ENCODE measurements around the gene CPT1A. TPM values are rescaled to one million over a fixed set of nuclear protein-coding genes. Genes with fewer than 3 reads are reported as not detected.

The CPT1A gene
- total RNA-seq, 4 donors from 2014 or later, result 80.6 to 372 (median 118) TPM

GRCh38 chr11:68839911-68840641, 1.6 kb downstream of the CPT1A start:
- H3K9me3 ChIP-seq, result no peaks in the 10 kb centered on the region
- H3K4me1 ChIP-seq, result peaks cover 5 to 71% (median 18%) of the 10 kb centered on the region in 4 donors
- peak in 2 of 3 donors; percentile 53 to 65 for DNase-seq
- H3K4me3 ChIP-seq, result peak overlapping the region; percentile 58 to 97 (median 89)
- H3K36me3 ChIP-seq, result no peaks in the 10 kb centered on the region
- H3K27ac ChIP-seq, result peak overlapping the region; percentile 92 to 99 (median 96)
- TF ChIP-seq POLR2A (IDR thresholded peaks at IDR 0.05) (no peak), CTCF (IDR thresholded peaks at IDR 0.05) (no peak)
- H3K27me3 ChIP-seq, result no peaks in the 10 kb centered on the region

GRCh38 chr11:68839054-68839865, 2.5 kb downstream of the CPT1A start:
- H3K9me3 ChIP-seq, result no peaks in the 10 kb centered on the region
- peaks cover 5 to 69% (median 18%) of the 10 kb centered on the region in 4 donors for H3K4me1 ChIP-seq
- no peaks in the 10 kb centered on the region for H3K27me3 ChIP-seq
- peak; percentile 98 to 99 (median 98) for DNase-seq
- H3K36me3 ChIP-seq, result no peaks in the 10 kb centered on the region
- peak overlapping the region; percentile 58 to 97 (median 89) for H3K4me3 ChIP-seq
- H3K27ac ChIP-seq, result peak overlapping the region; percentile 92 to 99 (median 96)
- peak; percentile 46 to 85 for TF ChIP-seq POLR2A (IDR thresholded peaks at IDR 0.05)
- peak in 3 of 6 experiments; percentile 3 to 6 (median 5) for TF ChIP-seq CTCF (IDR thresholded peaks at IDR 0.05)

- Histone ChIP-seq H3K27me3 (no peaks in the 10 kb centered on the region), H3K4me3 (peak overlapping the region; percentile 58 to 97 (median 89)), H3K9me3 (no peaks in the 10 kb centered on the region), H3K27ac (peak overlapping the region; percentile 92 to 99 (median 96)), H3K36me3 (no peaks in the 10 kb centered on the region), H3K4me1 (peaks cover 5 to 69% (median 16%) of the 10 kb centered on the region in 4 donors)
- DNase-seq, result peak in 1 of 3 donors; percentile 31
- TF ChIP-seq POLR2A (IDR thresholded peaks at IDR 0.05), result no peak
- TF ChIP-seq CTCF (IDR thresholded peaks at IDR 0.05), result no peak
Observed at GRCh38 chr11:68838572-68838964, 3.1 kb downstream of the CPT1A start.

- H3K4me1 ChIP-seq, result peaks cover 5 to 69% (median 16%) of the 10 kb centered on the region in 4 donors
- no peak for DNase-seq
Observed at GRCh38 chr11:68837583-68838571, 3.8 kb downstream of the CPT1A start.

More at GRCh38 chr11:68837583-68838571, 3.8 kb downstream of the CPT1A start:
- TF ChIP-seq POLR2A (IDR thresholded peaks at IDR 0.05) (no peak), CTCF (IDR thresholded peaks at IDR 0.05) (no peak)
- H3K27ac ChIP-seq, result peak overlapping the region; percentile 92 to 99 (median 96)
- H3K4me3 ChIP-seq, result peak overlapping the region in 1 of 4 donors; percentile 28
- no peaks in the 10 kb centered on the region for H3K27me3 ChIP-seq
- H3K36me3 ChIP-seq, result no peaks in the 10 kb centered on the region
- no peaks in the 10 kb centered on the region for H3K9me3 ChIP-seq

Data from Peyer's patch (tissue), 4 donors.